GM12874 (cell line): ENCODE data around the gene NOL3.
A peak's percentile ranks its signal among the peaks of the same experiment; 100 is the strongest.

Experiments
- TF ChIP-seq, protein P1 (sequence below): IDR thresholded peaks from 2 replicates; pipeline ENCODE4 v1.5.1; 2011; ENCODE audit warnings: low read depth, mild to moderate bottlenecking, control low read depth, low read length, moderate library complexity; ENCODE audit not compliant: insufficient read depth

The NOL3 gene

DNA sequence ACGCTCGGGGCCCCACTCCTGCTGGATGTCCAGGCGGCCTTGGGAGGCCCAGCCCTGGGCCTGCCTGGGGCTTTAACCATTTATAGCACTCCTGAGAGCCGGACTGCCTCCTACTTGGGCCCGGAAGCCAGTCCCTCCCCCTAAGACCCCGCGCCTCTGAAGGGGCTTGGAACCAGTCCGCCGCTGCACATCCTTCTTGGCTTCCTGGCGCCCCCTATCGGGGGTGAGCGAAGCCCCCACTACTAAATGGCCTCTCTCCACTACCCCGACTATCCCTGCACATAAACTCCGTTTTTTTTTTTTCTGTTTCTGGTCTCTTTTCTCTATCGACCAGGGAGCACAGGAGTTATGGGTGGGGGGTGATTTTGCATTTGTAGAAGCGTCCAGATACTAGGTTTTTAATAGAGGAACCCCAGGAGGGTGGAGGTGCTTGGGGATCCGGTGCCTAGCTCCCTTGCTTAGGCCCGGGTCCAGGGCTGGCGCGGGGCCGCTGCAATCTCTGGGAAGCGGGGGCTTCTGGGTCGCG is 633 bp upstream of the NOL3 start:
- TF ChIP-seq, protein P1, sequence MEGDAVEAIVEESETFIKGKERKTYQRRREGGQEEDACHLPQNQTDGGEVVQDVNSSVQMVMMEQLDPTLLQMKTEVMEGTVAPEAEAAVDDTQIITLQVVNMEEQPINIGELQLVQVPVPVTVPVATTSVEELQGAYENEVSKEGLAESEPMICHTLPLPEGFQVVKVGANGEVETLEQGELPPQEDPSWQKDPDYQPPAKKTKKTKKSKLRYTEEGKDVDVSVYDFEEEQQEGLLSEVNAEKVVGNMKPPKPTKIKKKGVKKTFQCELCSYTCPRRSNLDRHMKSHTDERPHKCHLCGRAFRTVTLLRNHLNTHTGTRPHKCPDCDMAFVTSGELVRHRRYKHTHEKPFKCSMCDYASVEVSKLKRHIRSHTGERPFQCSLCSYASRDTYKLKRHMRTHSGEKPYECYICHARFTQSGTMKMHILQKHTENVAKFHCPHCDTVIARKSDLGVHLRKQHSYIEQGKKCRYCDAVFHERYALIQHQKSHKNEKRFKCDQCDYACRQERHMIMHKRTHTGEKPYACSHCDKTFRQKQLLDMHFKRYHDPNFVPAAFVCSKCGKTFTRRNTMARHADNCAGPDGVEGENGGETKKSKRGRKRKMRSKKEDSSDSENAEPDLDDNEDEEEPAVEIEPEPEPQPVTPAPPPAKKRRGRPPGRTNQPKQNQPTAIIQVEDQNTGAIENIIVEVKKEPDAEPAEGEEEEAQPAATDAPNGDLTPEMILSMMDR = peak; percentile 84

DNA sequence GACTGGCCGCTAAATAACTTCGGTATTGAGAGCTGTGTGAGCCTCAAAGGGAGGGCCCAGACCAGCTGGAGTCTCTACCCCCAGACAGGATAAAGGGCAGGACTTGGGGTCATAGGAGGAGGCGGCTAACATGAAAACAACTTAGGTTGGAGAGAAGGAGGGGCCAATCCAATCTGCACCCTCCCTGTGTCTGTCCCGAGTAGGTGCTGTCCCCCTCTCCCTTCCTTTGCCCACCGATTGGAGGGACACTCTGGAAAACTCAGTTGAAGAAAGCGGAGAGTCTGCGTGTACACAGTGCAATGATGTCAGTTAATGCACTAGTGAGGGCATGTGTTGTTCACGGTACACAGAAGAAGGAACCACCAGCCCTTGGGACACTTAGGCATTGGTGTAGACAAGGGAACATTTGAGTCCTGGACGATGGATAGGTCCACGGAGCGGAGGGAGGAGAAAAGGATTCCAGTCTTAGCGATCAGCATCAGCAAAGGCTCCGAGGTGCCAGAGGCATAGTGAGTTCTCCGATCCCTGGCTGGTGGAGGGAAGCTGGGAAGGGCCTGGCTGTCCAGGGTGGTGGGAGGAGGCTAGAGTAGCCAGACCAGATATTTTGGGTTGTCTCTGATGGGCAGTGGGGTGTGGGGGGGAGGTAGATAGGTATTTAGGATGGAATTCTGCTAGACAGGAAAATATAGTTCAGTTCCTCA is 761 bp downstream of the NOL3 start:
- TF ChIP-seq, protein P1 = no peak

GRCh38 chr16:67173323-67173722 is 3.0 kb downstream of the NOL3 start:
- TF ChIP-seq, protein P1 = no peak

GRCh38 chr16:67173808-67174705 is 3.7 kb downstream of the NOL3 start:
- TF ChIP-seq, protein P1 = 0 out of 2 replicates have a peak, but pooled peaks have one; percentile 26

DNA sequence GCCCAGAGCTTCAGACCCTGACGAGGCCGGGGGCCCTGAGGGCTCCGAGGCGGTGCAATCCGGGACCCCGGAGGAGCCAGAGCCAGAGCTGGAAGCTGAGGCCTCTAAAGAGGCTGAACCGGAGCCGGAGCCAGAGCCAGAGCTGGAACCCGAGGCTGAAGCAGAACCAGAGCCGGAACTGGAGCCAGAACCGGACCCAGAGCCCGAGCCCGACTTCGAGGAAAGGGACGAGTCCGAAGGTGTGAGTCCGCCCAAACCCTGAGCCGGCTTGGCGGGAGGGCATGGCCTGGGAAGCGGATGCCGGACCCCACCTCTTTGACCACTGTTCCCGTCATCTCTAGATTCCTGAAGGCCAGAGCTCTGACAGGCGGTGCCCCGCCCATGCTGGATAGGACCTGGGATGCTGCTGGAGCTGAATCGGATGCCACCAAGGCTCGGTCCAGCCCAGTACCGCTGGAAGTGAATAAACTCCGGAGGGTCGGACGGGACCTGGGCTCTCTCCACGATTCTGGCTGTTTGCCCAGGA is 4.4 kb downstream of the NOL3 start:
- TF ChIP-seq, protein P1 = no peak

DNA sequence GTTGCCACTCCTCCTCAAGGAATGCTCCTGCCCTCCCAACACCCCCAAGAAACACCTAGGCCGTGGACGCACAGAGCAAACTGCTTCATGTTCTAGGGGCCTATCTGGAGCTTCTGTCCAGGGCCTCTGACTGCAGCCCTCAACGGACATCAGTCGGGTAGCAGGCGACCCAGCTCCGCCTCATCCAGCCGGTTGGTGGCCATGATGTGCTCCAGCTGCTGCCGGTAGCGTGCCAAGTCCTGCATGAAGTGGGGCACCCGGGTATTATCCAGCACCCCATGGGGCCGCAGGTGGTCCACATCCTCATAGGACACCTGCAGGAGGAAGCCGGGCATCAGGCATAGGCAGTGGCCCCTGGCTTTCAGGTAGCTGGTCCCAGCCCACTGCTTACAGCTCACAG is 6.3 kb downstream of the NOL3 start:
- TF ChIP-seq, protein P1 = no peak
